Measurements from ENCODE around the gene FAM50A. TPM values are rescaled to one million over a fixed set of nuclear protein-coding genes. Genes with fewer than 3 reads are reported as not detected.

Gene FAM50A
- total RNA-seq, 4 donors from 2014 or later = 18.9 to 37.0 (median 22.7) TPM

GRCh38 chrX:154457491-154458115 is 13.7 kb downstream of the FAM50A start:
- WGBS, 2 donors = 4 to 52% methylated on average over 23 to 60 of the region's 65 CpGs
- TF ChIP-seq POLR2A (IDR thresholded peaks at IDR 0.05) = no peak
- DNase-seq (ENCODE audit: low spot score in 2 of 2) = no peak
- intact Hi-C loops (cut with DNase I; ENCODE audit: low total_unique reads) = no loop called here
- no peak overlapping the region for H3K4me3 ChIP-seq (ENCODE audit: low read depth, poor library complexity, severe bottlenecking)

GRCh38 chrX:154458116-154458953 is 14.4 kb downstream of the FAM50A start, which contains the start of gene PLXNA3:
PLXNA3 (plus strand) TSS chrX:154458281; CDS start chrX:154460184, 1,903 bp downstream.
- no peak for DNase-seq (ENCODE audit: low spot score in 2 of 2)
- TF ChIP-seq, protein P1, sequence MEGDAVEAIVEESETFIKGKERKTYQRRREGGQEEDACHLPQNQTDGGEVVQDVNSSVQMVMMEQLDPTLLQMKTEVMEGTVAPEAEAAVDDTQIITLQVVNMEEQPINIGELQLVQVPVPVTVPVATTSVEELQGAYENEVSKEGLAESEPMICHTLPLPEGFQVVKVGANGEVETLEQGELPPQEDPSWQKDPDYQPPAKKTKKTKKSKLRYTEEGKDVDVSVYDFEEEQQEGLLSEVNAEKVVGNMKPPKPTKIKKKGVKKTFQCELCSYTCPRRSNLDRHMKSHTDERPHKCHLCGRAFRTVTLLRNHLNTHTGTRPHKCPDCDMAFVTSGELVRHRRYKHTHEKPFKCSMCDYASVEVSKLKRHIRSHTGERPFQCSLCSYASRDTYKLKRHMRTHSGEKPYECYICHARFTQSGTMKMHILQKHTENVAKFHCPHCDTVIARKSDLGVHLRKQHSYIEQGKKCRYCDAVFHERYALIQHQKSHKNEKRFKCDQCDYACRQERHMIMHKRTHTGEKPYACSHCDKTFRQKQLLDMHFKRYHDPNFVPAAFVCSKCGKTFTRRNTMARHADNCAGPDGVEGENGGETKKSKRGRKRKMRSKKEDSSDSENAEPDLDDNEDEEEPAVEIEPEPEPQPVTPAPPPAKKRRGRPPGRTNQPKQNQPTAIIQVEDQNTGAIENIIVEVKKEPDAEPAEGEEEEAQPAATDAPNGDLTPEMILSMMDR (IDR thresholded peaks at IDR 0.05) = no peak
- no peak for TF ChIP-seq POLR2A (IDR thresholded peaks at IDR 0.05)
- 0 to 43% methylated on average over 2 to 31 of the region's 88 CpGs for WGBS, 2 donors
- peak within 1 kb of the TSS; percentile 30 for H3K4me3 ChIP-seq (ENCODE audit: low read depth, poor library complexity, severe bottlenecking)
- intact Hi-C loops (cut with DNase I; ENCODE audit: low total_unique reads) = no loop called here

- intact Hi-C loops (cut with DNase I; ENCODE audit: low total_unique reads) = no loop called here
- TF ChIP-seq, protein P1 (IDR thresholded peaks at IDR 0.05) = no peak
- no peak for TF ChIP-seq POLR2A (IDR thresholded peaks at IDR 0.05)
- no peak for DNase-seq (ENCODE audit: low spot score in 2 of 2)
- H3K4me3 ChIP-seq (ENCODE audit: low read depth, poor library complexity, severe bottlenecking) = peak overlapping the region; percentile 30
- WGBS, 2 donors = 3 to 53% methylated on average over 4 to 14 of the region's 15 CpGs
Measured at GRCh38 chrX:154458954-154459778, 15.2 kb downstream of the FAM50A start.

DNA sequence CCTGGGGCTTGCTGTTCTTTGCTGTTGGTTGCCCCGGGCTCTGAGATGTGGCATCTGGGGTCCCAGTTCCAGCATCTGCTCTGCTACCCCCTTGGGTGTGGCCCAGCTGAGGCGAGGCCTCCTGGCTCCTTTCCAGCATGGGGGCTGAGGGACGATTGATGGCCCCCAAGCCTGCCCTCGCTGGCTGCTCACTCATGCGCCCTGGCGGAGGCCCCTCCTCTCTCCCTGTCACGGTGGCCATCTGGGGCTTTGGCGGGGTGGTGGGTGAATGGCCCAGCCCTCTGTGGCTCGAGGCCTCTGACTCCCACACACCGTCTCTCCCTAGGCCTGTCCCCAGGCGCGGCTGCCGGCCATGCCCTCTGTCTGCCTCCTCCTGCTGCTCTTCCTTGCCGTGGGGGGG is 15.9 kb downstream of the FAM50A start:
- TF ChIP-seq, protein P1 (IDR thresholded peaks at IDR 0.05) = no peak
- TF ChIP-seq POLR2A (IDR thresholded peaks at IDR 0.05) = no peak
- 66% methylated on average over 14 of the region's 14 CpGs; no CpG with 5 or more reads in 1 of the 2 donors for WGBS, 2 donors
- DNase-seq (ENCODE audit: low spot score in 2 of 2) = no peak
- no peak overlapping the region for H3K4me3 ChIP-seq (ENCODE audit: low read depth, poor library complexity, severe bottlenecking)
- intact Hi-C loops (cut with DNase I; ENCODE audit: low total_unique reads) = no loop called here

DNA sequence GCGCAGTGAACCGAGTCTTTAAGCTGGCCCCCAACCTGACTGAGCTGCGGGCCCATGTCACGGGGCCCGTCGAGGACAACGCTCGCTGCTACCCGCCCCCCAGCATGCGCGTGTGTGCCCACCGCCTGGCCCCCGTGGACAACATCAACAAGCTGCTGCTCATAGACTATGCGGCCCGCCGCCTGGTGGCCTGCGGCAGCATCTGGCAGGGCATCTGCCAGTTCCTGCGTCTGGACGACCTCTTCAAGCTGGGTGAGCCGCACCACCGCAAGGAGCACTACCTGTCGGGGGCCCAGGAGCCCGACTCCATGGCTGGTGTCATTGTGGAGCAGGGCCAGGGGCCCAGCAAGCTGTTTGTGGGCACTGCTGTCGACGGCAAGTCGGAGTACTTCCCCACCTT is 16.4 kb downstream of the FAM50A start:
- no peak for DNase-seq (ENCODE audit: low spot score in 2 of 2)
- intact Hi-C loops (cut with DNase I; ENCODE audit: low total_unique reads) = no loop called here
- TF ChIP-seq POLR2A (IDR thresholded peaks at IDR 0.05) = no peak
- TF ChIP-seq, protein P1 (IDR thresholded peaks at IDR 0.05) = no peak
- WGBS, 2 donors = 46 to 84% methylated on average over 8 to 26 of the region's 26 CpGs
- no peak overlapping the region for H3K4me3 ChIP-seq (ENCODE audit: low read depth, poor library complexity, severe bottlenecking)

Data from lower leg skin (tissue), 4 donors.